Mammary epithelial cell (primary cell): ENCODE results near the gene NONO.
"Not testable (repeated sequence)": the region's sequence is repeated elsewhere in the genome, so short reads cannot be mapped to it uniquely, and the experiment has no call there.

Experiments used
- EZH2 ChIP-seq: IDR thresholded peaks from 2 replicates; pipeline ENCODE4 v1.6.1; 2012; ENCODE audit warnings: low read length, inconsistent platforms, borderline replicate concordance
- TF ChIP-seq, protein P1 (sequence below), 2 donors: IDR thresholded peaks in 1 of 2; conservative IDR thresholded peaks in 1 of 2; 2 replicates each; pipeline ENCODE4 v1.5.1; 2011 to 2012; ENCODE audit warnings: inconsistent platforms in 2 of 2, low read length in 2 of 2, mild to moderate bottlenecking in 2 of 2, control low read depth in 1 of 2, low read depth in 1 of 2; ENCODE audit not compliant: insufficient read depth in 1 of 2; ENCODE audit errors: extremely low read depth in 1 of 2

DNA sequence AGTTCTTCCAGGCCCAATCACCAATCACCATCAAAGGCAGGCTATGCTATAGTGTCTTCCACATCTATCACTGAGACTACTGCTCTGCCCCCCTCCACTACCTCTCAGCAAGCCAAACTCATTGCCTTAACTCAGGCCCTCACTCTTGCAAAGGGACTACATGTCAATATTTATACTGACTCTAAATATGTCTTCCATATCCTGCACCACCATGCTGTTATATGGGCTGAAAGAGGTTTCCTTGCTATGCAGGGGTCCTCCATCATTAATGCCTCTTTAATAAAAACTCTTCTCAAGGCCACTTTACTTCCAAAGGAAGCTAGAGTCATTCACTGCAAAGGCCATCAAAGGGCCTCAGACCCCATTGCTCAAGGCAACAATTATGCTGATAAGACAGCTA, 14.8 kb upstream of the NONO start:
- TF ChIP-seq, protein P1, sequence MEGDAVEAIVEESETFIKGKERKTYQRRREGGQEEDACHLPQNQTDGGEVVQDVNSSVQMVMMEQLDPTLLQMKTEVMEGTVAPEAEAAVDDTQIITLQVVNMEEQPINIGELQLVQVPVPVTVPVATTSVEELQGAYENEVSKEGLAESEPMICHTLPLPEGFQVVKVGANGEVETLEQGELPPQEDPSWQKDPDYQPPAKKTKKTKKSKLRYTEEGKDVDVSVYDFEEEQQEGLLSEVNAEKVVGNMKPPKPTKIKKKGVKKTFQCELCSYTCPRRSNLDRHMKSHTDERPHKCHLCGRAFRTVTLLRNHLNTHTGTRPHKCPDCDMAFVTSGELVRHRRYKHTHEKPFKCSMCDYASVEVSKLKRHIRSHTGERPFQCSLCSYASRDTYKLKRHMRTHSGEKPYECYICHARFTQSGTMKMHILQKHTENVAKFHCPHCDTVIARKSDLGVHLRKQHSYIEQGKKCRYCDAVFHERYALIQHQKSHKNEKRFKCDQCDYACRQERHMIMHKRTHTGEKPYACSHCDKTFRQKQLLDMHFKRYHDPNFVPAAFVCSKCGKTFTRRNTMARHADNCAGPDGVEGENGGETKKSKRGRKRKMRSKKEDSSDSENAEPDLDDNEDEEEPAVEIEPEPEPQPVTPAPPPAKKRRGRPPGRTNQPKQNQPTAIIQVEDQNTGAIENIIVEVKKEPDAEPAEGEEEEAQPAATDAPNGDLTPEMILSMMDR (conservative IDR thresholded peaks at IDR 0.05 in 1 of 2, IDR thresholded peaks at IDR 0.05 in 1 of 2; ENCODE audit: extremely low read depth in 1 of 2, insufficient read depth in 1 of 2, low read depth in 1 of 2, low read length in 2 of 2): not testable (repeated sequence)
- TF ChIP-seq EZH2: not testable (repeated sequence)
